Skin epidermis (tissue), 12 donors: Measurements from ENCODE around the gene SEMA6A.

Experiments used
- H3K27ac ChIP-seq, 21 experiments: fragments of 200-600 bp; sonication (generic) in 11 of 21; one replicate each; pipeline ENCODE4 v1.5.0; 2020; ENCODE audit warnings: mild to moderate bottlenecking in 3 of 21, inconsistent platforms in 2 of 21, moderate library complexity in 2 of 21
- H3K4me3 ChIP-seq, 7 experiments: fragments of 200-600 bp; sonication (generic) in 2 of 7; one replicate each; pipeline ENCODE4 v1.5.0; 2020; ENCODE audit warnings: inconsistent platforms in 2 of 7, mild to moderate bottlenecking in 2 of 7, moderate library complexity in 1 of 7

The SEMA6A gene

DNA sequence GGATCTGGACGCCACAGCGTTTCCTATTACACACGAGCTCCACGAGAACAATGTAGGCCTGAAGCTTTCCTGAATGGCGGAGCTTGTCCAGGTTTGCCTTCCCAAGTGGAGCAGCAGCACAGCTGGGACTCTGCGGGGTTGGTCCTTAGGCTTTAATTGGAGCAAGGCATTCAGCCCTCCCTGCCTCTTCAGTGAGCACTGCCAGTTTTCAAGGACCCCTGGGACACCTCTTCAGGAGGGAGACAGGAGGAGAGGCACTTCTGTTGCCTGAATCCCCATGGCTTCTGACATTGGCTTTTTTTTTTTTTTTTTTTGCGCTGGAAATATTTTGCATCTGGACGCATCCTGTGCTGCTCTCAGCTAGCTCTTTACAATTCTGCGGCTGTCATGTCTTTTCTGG, 179.4 kb downstream of the SEMA6A start:
- H3K27ac ChIP-seq = peak overlapping the region in 1 of 21 experiments; percentile 50
- no peak overlapping the region for H3K4me3 ChIP-seq

- no peak overlapping the region for H3K27ac ChIP-seq
These were observed 180.3 kb downstream of the SEMA6A start for GRCh38 chr5:116394186-116394867.

More at GRCh38 chr5:116394186-116394867, 180.3 kb downstream of the SEMA6A start:
- H3K4me3 ChIP-seq = no peak overlapping the region
